ENCODE data around the gene ADAMTS6.
A peak's percentile ranks its signal among the peaks of the same experiment; 100 is the strongest.

ADAMTS6 gene

DNA sequence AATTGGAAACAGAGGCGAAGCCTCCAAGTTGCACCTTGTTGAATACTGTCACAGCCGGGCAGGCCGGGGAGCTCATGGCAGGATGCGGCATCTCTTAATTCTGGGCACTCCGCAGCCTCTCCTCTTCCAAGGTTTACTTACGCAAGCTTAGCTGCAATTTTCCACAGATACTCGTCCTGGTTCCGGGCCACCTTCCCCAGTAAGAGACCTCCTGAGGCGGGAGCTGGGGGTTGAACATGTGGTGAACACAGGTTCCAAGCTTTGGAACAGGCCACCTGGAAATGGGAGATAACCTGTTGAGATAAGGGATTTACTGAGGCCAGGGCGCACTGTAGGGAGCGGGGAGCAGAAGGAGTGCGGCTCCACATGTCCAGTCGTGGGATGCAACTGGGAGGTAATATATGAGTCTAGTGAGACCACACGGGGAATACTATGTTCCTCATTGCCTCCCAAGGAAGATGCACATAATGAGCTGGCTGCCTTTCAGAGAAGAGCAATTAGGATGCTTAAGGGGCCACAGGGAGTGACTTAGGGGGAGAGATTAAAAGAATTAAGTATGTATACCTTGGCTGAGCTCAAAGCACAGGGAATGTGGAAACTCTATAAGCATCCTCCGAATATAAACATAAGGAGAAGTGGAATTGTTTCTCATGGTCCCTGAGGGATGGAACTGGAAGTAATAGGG, 377.8 kb downstream of the ADAMTS6 start:
- DNase-seq (ENCODE audit: low read depth): no peak

DNA sequence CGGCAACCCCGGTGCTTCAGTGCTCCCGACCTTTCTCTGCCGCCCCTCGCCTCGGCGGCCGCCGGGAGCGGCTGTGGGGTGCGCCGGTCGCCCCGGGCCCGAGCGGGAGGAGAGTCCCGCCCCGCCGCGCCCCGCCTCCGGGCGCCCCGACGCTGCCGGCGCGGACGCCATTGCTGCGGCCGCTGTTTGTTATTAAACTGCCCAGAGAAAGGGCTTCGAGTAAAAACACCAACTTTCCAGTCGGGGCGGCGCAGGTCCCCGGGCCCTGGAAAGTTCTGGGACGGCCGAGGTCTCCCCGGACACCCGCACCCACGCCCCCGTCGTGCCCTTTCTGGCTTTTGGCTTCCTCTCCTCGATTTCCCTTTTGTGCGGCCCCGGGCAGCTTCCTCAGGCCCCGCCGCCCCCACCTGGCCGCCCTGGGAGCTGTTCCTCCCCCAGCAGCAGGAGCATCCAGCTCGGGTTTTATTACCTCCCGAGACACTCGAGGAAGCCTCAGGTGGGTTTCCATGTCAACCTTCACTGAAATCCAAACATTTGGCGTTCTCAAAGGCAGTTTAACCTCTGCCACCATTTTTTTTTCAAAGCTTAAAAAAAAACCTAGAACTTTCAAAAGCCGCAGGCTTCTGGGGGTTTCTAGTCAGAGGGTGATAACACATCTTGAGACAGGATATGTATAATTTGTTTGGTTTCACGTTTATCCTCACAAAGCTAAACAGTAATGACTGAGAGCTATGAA, 378.6 kb downstream of the ADAMTS6 start:
- DNase-seq (ENCODE audit: low read depth): peak; percentile 17

GRCh38 chr5:65102371-65102975, 379.2 kb downstream of the ADAMTS6 start:
- no peak for DNase-seq (ENCODE audit: low read depth)

- DNase-seq (ENCODE audit: low read depth): no peak
These were observed 380.1 kb downstream of the ADAMTS6 start for GRCh38 chr5:65101632-65102100.

DNA sequence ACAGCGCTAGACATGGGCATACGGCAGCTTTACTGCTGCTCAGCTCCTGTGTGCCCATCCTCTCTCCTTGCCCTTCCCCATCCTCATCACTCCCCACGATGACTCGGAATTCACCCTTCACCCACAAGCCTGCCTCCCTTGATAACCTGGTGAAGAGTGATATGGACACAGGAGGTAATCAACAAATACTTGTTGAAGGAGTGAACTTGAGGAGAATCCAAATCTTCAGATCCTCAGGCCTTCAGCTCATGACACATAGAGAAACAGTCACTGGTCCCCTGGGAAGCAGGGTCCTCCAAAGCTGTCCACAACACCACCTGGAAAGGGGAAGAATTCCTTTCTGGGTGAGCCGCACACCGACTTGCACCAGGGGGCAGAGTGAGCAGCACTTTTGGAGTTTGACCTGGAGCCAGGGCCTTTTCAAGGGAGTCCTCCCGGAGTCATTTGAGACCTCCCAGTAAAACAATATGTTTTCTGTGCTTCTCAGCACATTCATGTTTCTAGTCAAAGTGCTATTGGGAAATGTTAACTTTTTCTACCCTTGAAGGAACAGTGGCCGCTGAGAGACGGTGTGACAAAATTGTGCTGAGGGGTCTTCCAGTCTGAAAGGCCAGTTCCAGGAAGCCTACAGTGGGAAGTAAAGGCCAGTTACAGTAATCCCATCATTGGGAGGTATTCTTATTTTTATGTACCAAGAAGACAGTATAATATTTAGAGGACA, 380.6 kb downstream of the ADAMTS6 start:
- no peak for DNase-seq (ENCODE audit: low read depth)

All from activated gamma-delta T cell treated with anti-CD3 and anti-CD28 coated beads, Interleukin-2, amount 50 U/mL, for 16 hours (primary cell).